ENCODE measurements around the gene UGT2A2. TPM values are rescaled to one million over a fixed set of nuclear protein-coding genes. Genes with fewer than 3 reads are reported as not detected.
"Not testable (repeated sequence)": the region's sequence is repeated elsewhere in the genome, so short reads cannot be mapped to it uniquely, and the experiment has no call there.

UGT2A2 gene
- total RNA-seq, result not detected
- polyA plus RNA-seq, result not detected

DNA sequence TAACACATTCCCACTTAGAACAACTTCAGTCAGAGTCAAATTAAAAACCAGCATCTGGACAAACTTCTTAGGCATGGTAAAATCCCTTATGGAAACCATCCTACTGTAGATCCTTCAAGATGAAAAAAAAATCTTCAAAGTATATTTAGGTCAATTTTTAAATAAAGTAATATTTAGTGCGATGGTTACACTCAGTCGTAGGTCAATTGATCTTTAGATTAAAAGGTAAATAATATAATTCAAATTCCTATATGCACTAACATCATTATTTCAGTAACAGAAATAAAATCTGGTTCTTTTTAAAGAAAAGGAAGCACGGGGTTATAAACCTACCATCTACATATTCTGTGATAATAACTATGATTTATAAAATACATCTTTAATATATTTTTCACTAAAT lies at the start of gene UGT2A2:
Gene UGT2A2 (minus strand): TSS at position 101 of the 400 bp plus-strand sequence. CDS start 2 bp downstream, at position 99.
- ATAC-seq (ENCODE audit: low read depth in 2 of 2) (no peak), DNase-seq (no peak)
- Mint-ChIP-seq H3K36me3 (no peaks in the 10 kb centered on the region), H3K9me3 (peaks cover 0 to 5% (median 0%) of the 10 kb centered on the region in 7 donors), H3K27ac (no peak within 1 kb of the TSS), H3K27me3 (no peaks in the 10 kb centered on the region), H3K4me1 (no peaks in the 10 kb centered on the region), H3K4me3 (no peak within 1 kb of the TSS)
- no peak within 1 kb of the TSS for H3K27ac ChIP-seq (ENCODE audit: insufficient read depth, low read length, poor library complexity, severe bottlenecking)
- no peaks in the 10 kb centered on the region for H3K9me3 ChIP-seq (ENCODE audit: control insufficient read depth in 2 of 2, low read length in 2 of 2)
- H3K4me1 ChIP-seq (ENCODE audit: control insufficient read depth, insufficient read depth, low read length, poor library complexity, severe bottlenecking), result no peaks in the 10 kb centered on the region
- no peaks in the 10 kb centered on the region for H3K27me3 ChIP-seq (ENCODE audit: control insufficient read depth, insufficient read depth, low read length)
- no peak within 1 kb of the TSS for H3K4me3 ChIP-seq (ENCODE audit: low read depth, low read length)
- H3K36me3 ChIP-seq (ENCODE audit: control insufficient read depth, insufficient read depth, low read length), result no peaks in the 10 kb centered on the region

DNA sequence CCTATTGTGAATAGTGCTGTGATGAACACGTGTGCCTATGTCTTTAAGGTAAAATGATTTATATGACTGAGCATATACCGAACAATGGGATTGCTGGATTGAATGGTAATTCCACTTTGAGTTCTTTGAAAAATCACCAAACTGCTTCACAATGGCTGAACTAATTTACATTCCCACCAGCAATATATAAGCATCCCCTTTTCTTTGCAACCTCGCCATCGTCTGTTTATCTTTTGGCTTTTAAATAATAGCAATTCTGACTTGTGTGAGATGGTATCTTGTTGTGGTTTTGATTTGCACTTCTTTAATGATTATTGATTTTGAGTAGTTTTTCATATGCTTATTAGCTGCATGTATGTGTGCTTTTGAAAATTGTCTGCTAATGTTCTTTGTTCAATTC lies 45.4 kb upstream of the UGT2A2 start:
- no peak for DNase-seq
- Histone ChIP-seq H3K36me3 (ENCODE audit: control insufficient read depth, insufficient read depth, low read length) (no peaks in the 10 kb centered on the region), H3K9me3 (ENCODE audit: control insufficient read depth in 2 of 2, low read length in 2 of 2) (no peaks in the 10 kb centered on the region), H3K4me3 (ENCODE audit: low read depth, low read length) (no peak overlapping the region), H3K27ac (ENCODE audit: insufficient read depth, low read length, poor library complexity, severe bottlenecking) (no peak overlapping the region), H3K27me3 (ENCODE audit: control insufficient read depth, insufficient read depth, low read length) (no peaks in the 10 kb centered on the region), H3K4me1 (ENCODE audit: control insufficient read depth, insufficient read depth, low read length, poor library complexity, severe bottlenecking) (no peaks in the 10 kb centered on the region)
- H3K27ac Mint-ChIP-seq, result no peak overlapping the region
- no peaks in the 10 kb centered on the region for H3K36me3 Mint-ChIP-seq
- H3K9me3 Mint-ChIP-seq, result no peaks in the 10 kb centered on the region
- H3K4me1 Mint-ChIP-seq, result peaks cover 0 to 3% (median 0%) of the 10 kb centered on the region in 4 donors
- no peaks in the 10 kb centered on the region for H3K27me3 Mint-ChIP-seq
- ATAC-seq (ENCODE audit: low read depth in 2 of 2), result no peak
- H3K4me3 Mint-ChIP-seq, result no peak overlapping the region

GRCh38 chr4:69668680-69669079 lies 29.2 kb upstream of the UGT2A2 start:
- no peak overlapping the region for H3K27ac ChIP-seq (ENCODE audit: insufficient read depth, low read length, poor library complexity, severe bottlenecking)
- H3K4me1 ChIP-seq (ENCODE audit: control insufficient read depth, insufficient read depth, low read length, poor library complexity, severe bottlenecking), result no peaks in the 10 kb centered on the region
- DNase-seq, result no peak
- H3K27ac Mint-ChIP-seq, result no peak overlapping the region
- no peaks in the 10 kb centered on the region for H3K4me1 Mint-ChIP-seq
- H3K27me3 Mint-ChIP-seq, result no peaks in the 10 kb centered on the region
- no peaks in the 10 kb centered on the region for H3K36me3 ChIP-seq (ENCODE audit: control insufficient read depth, insufficient read depth, low read length)
- peaks cover 0 to 2% (median 0%) of the 10 kb centered on the region in 7 donors for H3K9me3 Mint-ChIP-seq
- H3K27me3 ChIP-seq (ENCODE audit: control insufficient read depth, insufficient read depth, low read length), result no peaks in the 10 kb centered on the region
- H3K4me3 Mint-ChIP-seq, result no peak overlapping the region
- no peak for ATAC-seq (ENCODE audit: low read depth in 2 of 2)
- no peak overlapping the region for H3K4me3 ChIP-seq (ENCODE audit: low read depth, low read length)
- no peaks in the 10 kb centered on the region for H3K9me3 ChIP-seq (ENCODE audit: control insufficient read depth in 2 of 2, low read length in 2 of 2)
- H3K36me3 Mint-ChIP-seq, result no peaks in the 10 kb centered on the region

GRCh38 chr4:69664009-69664408 lies 24.6 kb upstream of the UGT2A2 start:
- peaks cover 0 to 11% (median 3%) of the 10 kb centered on the region in 7 donors for H3K9me3 Mint-ChIP-seq
- not testable (repeated sequence) for H3K27me3 Mint-ChIP-seq; H3K36me3 ChIP-seq (ENCODE audit: control insufficient read depth, insufficient read depth, low read length); H3K4me3 Mint-ChIP-seq; H3K27ac ChIP-seq (ENCODE audit: insufficient read depth, low read length, poor library complexity, severe bottlenecking); H3K36me3 Mint-ChIP-seq; ATAC-seq (ENCODE audit: low read depth in 2 of 2); H3K27ac Mint-ChIP-seq; H3K4me1 ChIP-seq (ENCODE audit: control insufficient read depth, insufficient read depth, low read length, poor library complexity, severe bottlenecking); H3K27me3 ChIP-seq (ENCODE audit: control insufficient read depth, insufficient read depth, low read length); H3K4me3 ChIP-seq (ENCODE audit: low read depth, low read length); H3K9me3 ChIP-seq (ENCODE audit: control insufficient read depth in 2 of 2, low read length in 2 of 2); DNase-seq
- H3K4me1 Mint-ChIP-seq, result peaks cover 0 to 31% (median 4%) of the 10 kb centered on the region in 4 donors

GRCh38 chr4:69661130-69661803 lies 21.8 kb upstream of the UGT2A2 start:
- not testable (repeated sequence) for H3K36me3 Mint-ChIP-seq; H3K27ac ChIP-seq (ENCODE audit: insufficient read depth, low read length, poor library complexity, severe bottlenecking); ATAC-seq (ENCODE audit: low read depth in 2 of 2); H3K27me3 Mint-ChIP-seq; H3K4me3 ChIP-seq (ENCODE audit: low read depth, low read length); H3K4me1 ChIP-seq (ENCODE audit: control insufficient read depth, insufficient read depth, low read length, poor library complexity, severe bottlenecking); H3K27me3 ChIP-seq (ENCODE audit: control insufficient read depth, insufficient read depth, low read length); H3K9me3 ChIP-seq (ENCODE audit: control insufficient read depth in 2 of 2, low read length in 2 of 2); H3K36me3 ChIP-seq (ENCODE audit: control insufficient read depth, insufficient read depth, low read length)
- H3K4me1 Mint-ChIP-seq, result peaks cover 0 to 35% (median 6%) of the 10 kb centered on the region in 4 donors
- H3K27ac Mint-ChIP-seq, result peak overlapping the region in 2 of 3 donors; percentile 23 to 55
- H3K9me3 Mint-ChIP-seq, result peaks cover 0 to 11% (median 3%) of the 10 kb centered on the region in 7 donors
- H3K4me3 Mint-ChIP-seq, result peak overlapping the region in 2 of 4 donors; percentile 13 to 36
- DNase-seq, result peak in 2 of 3 donors; percentile 4 to 63

DNA sequence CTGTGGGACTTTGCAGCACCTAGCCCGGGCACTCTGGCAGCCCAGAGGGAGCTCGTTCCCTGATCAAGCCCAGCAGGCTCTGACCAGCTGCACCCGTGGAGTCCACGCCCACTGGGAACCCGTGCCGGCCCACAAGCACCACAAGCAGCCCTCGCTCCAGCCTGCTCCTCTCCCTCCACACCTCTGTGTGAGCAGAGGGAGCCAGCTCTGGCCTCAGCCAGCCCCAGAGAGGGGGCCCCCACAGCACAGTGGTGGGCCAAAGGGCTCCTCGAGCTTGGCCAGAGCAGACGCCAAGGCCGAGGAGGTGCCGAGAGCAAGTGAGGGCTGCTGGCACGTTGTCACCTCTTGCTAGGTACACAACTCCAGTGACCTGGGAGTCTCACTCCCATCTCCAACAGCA lies 18.7 kb upstream of the UGT2A2 start:
- no peaks in the 10 kb centered on the region for H3K36me3 Mint-ChIP-seq
- Histone ChIP-seq H3K9me3 (ENCODE audit: control insufficient read depth in 2 of 2, low read length in 2 of 2) (no peaks in the 10 kb centered on the region), H3K4me1 (ENCODE audit: control insufficient read depth, insufficient read depth, low read length, poor library complexity, severe bottlenecking) (no peaks in the 10 kb centered on the region), H3K27me3 (ENCODE audit: control insufficient read depth, insufficient read depth, low read length) (no peaks in the 10 kb centered on the region), H3K27ac (ENCODE audit: insufficient read depth, low read length, poor library complexity, severe bottlenecking) (no peak overlapping the region), H3K36me3 (ENCODE audit: control insufficient read depth, insufficient read depth, low read length) (no peaks in the 10 kb centered on the region), H3K4me3 (ENCODE audit: low read depth, low read length) (no peak overlapping the region)
- DNase-seq, result no peak
- peaks cover 0 to 8% (median 4%) of the 10 kb centered on the region in 7 donors for H3K9me3 Mint-ChIP-seq
- peaks cover 0 to 33% (median 6%) of the 10 kb centered on the region in 4 donors for H3K4me1 Mint-ChIP-seq
- H3K27ac Mint-ChIP-seq, result no peak overlapping the region
- H3K27me3 Mint-ChIP-seq, result no peaks in the 10 kb centered on the region
- H3K4me3 Mint-ChIP-seq, result no peak overlapping the region
- no peak for ATAC-seq (ENCODE audit: low read depth in 2 of 2)

GRCh38 chr4:69656653-69657158 lies 17.3 kb upstream of the UGT2A2 start:
- no peaks in the 10 kb centered on the region for H3K27me3 Mint-ChIP-seq
- peaks cover 0 to 5% (median 0%) of the 10 kb centered on the region in 7 donors for H3K9me3 Mint-ChIP-seq
- Histone ChIP-seq H3K27ac (ENCODE audit: insufficient read depth, low read length, poor library complexity, severe bottlenecking) (no peak overlapping the region), H3K9me3 (ENCODE audit: control insufficient read depth in 2 of 2, low read length in 2 of 2) (no peaks in the 10 kb centered on the region), H3K4me3 (ENCODE audit: low read depth, low read length) (no peak overlapping the region), H3K4me1 (ENCODE audit: control insufficient read depth, insufficient read depth, low read length, poor library complexity, severe bottlenecking) (no peaks in the 10 kb centered on the region), H3K36me3 (ENCODE audit: control insufficient read depth, insufficient read depth, low read length) (no peaks in the 10 kb centered on the region), H3K27me3 (ENCODE audit: control insufficient read depth, insufficient read depth, low read length) (no peaks in the 10 kb centered on the region)
- DNase-seq, result no peak
- no peak overlapping the region for H3K27ac Mint-ChIP-seq
- ATAC-seq (ENCODE audit: low read depth in 2 of 2), result no peak
- no peaks in the 10 kb centered on the region for H3K36me3 Mint-ChIP-seq
- peaks cover 0 to 29% (median 6%) of the 10 kb centered on the region in 4 donors for H3K4me1 Mint-ChIP-seq
- H3K4me3 Mint-ChIP-seq, result no peak overlapping the region

GRCh38 chr4:69653147-69653546 lies 13.7 kb upstream of the UGT2A2 start, which contains the start of gene UGT2A1:
UGT2A1 (minus strand) TSS chr4:69653247; CDS start chr4:69647644, 5,603 bp downstream.
- no peak within 1 kb of the TSS for H3K4me3 ChIP-seq (ENCODE audit: low read depth, low read length)
- Mint-ChIP-seq H3K36me3 (no peaks in the 10 kb centered on the region), H3K27me3 (no peaks in the 10 kb centered on the region), H3K27ac (peak within 1 kb of the TSS in 1 of 3 donors; percentile 60), H3K9me3 (peaks cover 0 to 3% (median 0%) of the 10 kb centered on the region in 7 donors), H3K4me1 (no peaks in the 10 kb centered on the region), H3K4me3 (no peak within 1 kb of the TSS)
- ATAC-seq (ENCODE audit: low read depth in 2 of 2) (no peak), DNase-seq (no peak)
- H3K36me3 ChIP-seq (ENCODE audit: control insufficient read depth, insufficient read depth, low read length), result no peaks in the 10 kb centered on the region
- no peaks in the 10 kb centered on the region for H3K27me3 ChIP-seq (ENCODE audit: control insufficient read depth, insufficient read depth, low read length)
- no peaks in the 10 kb centered on the region for H3K9me3 ChIP-seq (ENCODE audit: control insufficient read depth in 2 of 2, low read length in 2 of 2)
- no peak within 1 kb of the TSS for H3K27ac ChIP-seq (ENCODE audit: insufficient read depth, low read length, poor library complexity, severe bottlenecking)
- H3K4me1 ChIP-seq (ENCODE audit: control insufficient read depth, insufficient read depth, low read length, poor library complexity, severe bottlenecking), result no peaks in the 10 kb centered on the region
